Fibroblast of villous mesenchyme (primary cell): ENCODE data around the gene GRM7. TPM values are rescaled to one million over a fixed set of nuclear protein-coding genes. Genes with fewer than 3 reads are reported as not detected.

ENCODE experiments used
- DNase-seq: peaks from one replicate; pipeline ENCODE4 v3.0.0-alpha.2; 2010; ENCODE audit warnings: low read depth
- H3K4me3 ChIP-seq: 2 replicates; pipeline ENCODE4 v1.5.1; 2011; ENCODE audit warnings: low read depth, mild to moderate bottlenecking, low read length
- CTCF ChIP-seq: IDR thresholded peaks from 2 replicates; pipeline ENCODE4 v1.5.1; 2012; ENCODE audit warnings: low read depth, mild to moderate bottlenecking, low read length; ENCODE audit not compliant: insufficient read depth
- total RNA-seq: library from RNA; depleted of rRNA; stranded (reverse); fragments of >200 nt; gene quantifications from 2 replicates; pipeline ENCODE4 v1.2.3, GENCODE V29; 2012

GRM7 gene
- total RNA-seq, 1 donor, result not detected

DNA sequence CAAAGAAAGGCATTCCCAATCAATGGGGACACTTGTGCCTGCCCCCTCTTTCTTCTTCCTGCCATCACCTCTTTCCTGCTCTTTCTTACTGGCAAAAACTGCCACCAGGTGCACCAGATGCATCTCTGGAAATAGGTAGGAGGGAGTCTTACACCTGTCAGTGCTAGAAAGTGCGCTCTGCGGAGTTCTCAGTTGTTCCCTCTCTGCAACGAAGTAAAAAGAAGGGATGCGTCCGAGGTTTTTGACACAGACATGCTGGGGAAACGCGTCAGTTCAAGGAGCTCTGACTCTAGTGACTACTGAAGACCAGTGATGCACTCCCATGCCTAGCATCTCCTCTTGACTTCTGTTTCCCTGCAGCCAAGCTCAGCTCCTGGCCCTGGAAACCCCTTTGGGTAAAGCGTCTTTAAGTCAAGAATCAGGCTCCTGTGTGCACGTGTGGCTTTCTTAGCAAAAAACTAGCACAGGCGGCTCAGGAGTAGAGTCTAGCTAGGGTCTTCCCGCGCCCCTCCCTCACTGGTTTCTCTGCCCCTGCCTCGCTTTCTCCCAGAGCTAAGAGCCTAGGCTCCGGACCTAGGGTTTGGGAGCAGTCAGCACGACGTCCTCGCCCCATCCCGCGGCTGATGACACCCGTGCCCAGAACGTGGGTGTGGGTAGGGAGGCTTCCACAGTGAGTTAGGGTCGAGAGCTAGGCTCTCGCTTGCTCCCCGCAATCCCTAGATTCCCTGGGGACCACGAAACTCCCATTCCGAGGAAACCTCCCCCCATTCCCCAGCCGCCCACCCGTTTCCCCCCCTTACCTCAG, 564 bp upstream of the GRM7 start:
- H3K4me3 ChIP-seq, result no peak overlapping the region
- no peak for DNase-seq
- TF ChIP-seq CTCF, result no peak

DNA sequence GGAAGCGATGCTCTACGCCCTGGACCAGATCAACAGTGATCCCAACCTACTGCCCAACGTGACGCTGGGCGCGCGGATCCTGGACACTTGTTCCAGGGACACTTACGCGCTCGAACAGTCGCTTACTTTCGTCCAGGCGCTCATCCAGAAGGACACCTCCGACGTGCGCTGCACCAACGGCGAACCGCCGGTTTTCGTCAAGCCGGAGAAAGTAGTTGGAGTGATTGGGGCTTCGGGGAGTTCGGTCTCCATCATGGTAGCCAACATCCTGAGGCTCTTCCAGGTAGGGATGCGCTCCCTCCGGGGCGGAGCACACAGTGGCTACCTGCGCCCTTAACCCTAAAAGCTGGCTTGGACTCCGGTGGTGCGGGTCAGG, 698 bp downstream of the GRM7 start:
- no peak overlapping the region for H3K4me3 ChIP-seq
- TF ChIP-seq CTCF, result no peak

GRCh38 chr3:6862041-6862879, 1.3 kb downstream of the GRM7 start:
- DNase-seq, result no peak
- no peak overlapping the region for H3K4me3 ChIP-seq
- no peak for TF ChIP-seq CTCF

More for the DNA sequence above, 698 bp downstream of the GRM7 start:
- DNase-seq, result no peak

DNA sequence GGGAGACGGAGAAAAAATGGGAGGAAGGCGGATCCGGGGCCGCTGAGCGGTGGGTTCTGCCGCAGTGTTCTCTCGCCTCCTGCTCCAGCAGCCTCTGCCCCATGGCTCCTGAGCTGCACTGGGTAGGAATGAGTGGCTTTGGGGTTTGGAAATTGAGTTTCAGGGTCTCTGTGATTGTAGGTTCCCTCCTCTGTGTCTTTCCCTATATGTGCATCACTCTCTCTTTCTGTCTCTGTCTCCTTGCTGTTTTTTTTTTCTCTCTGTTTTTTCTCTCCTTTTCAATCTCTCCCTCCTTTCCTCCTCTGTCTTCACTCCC, 1.9 kb downstream of the GRM7 start:
- TF ChIP-seq CTCF, result no peak
- no peak for DNase-seq
- H3K4me3 ChIP-seq, result no peak overlapping the region

- no peak for TF ChIP-seq CTCF
These were observed 6.4 kb downstream of the GRM7 start for GRCh38 chr3:6867269-6867668.

GRCh38 chr3:6878731-6879130, 17.8 kb downstream of the GRM7 start:
- H3K4me3 ChIP-seq, result no peak overlapping the region
- no peak for TF ChIP-seq CTCF
- DNase-seq, result no peak

More at GRCh38 chr3:6867269-6867668, 6.4 kb downstream of the GRM7 start:
- no peak for DNase-seq
- no peak overlapping the region for H3K4me3 ChIP-seq

GRCh38 chr3:6912240-6912639, 51.3 kb downstream of the GRM7 start:
- TF ChIP-seq CTCF, result no peak
- H3K4me3 ChIP-seq, result no peak overlapping the region
- DNase-seq, result no peak
